ENCODE results near the gene ST3GAL6. TPM values are rescaled to one million over a fixed set of nuclear protein-coding genes. Genes with fewer than 3 reads are reported as not detected.

ST3GAL6 gene
- total RNA-seq, 1 donor from 2014 or later, result 2.9 TPM

DNA sequence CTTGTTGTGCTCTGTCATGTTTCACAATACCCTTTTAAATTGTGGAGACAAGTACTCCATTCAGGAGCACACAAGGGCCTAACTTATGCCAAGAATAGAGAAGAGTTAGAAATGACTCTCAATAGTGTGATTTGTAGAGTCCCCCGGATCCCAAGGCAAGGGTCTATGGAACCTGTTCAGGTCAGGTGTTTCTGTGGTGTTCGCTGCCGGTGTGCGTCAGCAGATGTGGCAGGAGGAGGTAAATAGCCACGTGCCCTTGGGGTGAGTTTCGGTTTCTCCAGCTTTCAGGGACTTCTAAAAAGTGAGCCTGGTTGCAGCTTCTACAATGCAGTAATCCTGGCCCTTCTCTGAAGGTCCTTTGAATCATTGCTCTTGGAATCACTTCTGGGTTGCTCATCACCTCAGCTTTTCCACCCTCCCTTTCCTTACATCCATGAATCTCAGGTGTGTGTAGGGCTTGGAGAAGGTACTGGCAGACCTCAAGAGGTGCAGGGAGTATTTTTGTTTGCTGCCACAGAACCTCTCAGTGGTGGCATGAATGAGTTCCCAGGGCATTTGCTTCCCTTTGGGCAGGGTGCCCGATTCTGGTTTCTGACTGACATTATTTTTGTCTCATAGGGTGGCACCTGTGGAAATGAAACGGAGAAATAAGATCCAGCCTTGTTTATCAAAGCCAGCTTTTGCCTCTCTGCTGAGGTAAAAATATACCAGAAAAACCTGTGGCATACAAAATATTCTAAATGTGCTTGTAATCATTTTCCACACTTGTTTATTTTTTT, 7.3 kb downstream of the ST3GAL6 start:
- H3K4me3 ChIP-seq (ENCODE audit: low read depth, low read length), result no peak overlapping the region
- TF ChIP-seq, protein P1, sequence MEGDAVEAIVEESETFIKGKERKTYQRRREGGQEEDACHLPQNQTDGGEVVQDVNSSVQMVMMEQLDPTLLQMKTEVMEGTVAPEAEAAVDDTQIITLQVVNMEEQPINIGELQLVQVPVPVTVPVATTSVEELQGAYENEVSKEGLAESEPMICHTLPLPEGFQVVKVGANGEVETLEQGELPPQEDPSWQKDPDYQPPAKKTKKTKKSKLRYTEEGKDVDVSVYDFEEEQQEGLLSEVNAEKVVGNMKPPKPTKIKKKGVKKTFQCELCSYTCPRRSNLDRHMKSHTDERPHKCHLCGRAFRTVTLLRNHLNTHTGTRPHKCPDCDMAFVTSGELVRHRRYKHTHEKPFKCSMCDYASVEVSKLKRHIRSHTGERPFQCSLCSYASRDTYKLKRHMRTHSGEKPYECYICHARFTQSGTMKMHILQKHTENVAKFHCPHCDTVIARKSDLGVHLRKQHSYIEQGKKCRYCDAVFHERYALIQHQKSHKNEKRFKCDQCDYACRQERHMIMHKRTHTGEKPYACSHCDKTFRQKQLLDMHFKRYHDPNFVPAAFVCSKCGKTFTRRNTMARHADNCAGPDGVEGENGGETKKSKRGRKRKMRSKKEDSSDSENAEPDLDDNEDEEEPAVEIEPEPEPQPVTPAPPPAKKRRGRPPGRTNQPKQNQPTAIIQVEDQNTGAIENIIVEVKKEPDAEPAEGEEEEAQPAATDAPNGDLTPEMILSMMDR (IDR thresholded peaks at IDR 0.05; ENCODE audit: insufficient read depth, low read length, severe bottlenecking), result no peak
- DNase-seq (ENCODE audit: low read depth), result no peak
- no peaks in the 10 kb centered on the region for H3K36me3 ChIP-seq (ENCODE audit: control insufficient read depth, insufficient read depth, low read length)
- H3K27me3 ChIP-seq (ENCODE audit: control insufficient read depth, insufficient read depth, low read length), result no peaks in the 10 kb centered on the region
- FAIRE-seq, result no peak

DNA sequence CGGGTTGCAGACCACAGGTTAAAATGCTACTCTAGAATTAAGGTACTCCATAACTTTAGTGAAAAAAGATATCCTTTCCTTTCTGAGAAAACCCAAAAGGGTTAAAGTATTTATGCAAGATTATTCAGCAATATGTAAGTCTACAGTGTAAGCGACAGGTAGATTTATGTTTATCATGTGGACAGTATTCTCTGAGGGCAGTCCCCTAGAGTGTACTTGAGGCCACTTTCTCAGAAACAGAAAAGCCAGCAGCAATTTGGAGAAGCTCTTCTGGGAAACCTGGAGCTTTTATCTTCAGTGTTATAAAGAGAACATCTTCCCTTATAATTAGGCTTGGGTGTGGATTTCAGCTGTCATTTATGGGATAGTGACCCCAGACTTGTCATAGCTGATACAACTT, 8.9 kb downstream of the ST3GAL6 start:
- TF ChIP-seq, protein P1 (IDR thresholded peaks at IDR 0.05; ENCODE audit: insufficient read depth, low read length, severe bottlenecking), result no peak
- H3K27me3 ChIP-seq (ENCODE audit: control insufficient read depth, insufficient read depth, low read length), result no peaks in the 10 kb centered on the region
- FAIRE-seq, result no peak
- no peak for DNase-seq (ENCODE audit: low read depth)
- H3K4me3 ChIP-seq (ENCODE audit: low read depth, low read length), result no peak overlapping the region
- no peaks in the 10 kb centered on the region for H3K36me3 ChIP-seq (ENCODE audit: control insufficient read depth, insufficient read depth, low read length)

DNA sequence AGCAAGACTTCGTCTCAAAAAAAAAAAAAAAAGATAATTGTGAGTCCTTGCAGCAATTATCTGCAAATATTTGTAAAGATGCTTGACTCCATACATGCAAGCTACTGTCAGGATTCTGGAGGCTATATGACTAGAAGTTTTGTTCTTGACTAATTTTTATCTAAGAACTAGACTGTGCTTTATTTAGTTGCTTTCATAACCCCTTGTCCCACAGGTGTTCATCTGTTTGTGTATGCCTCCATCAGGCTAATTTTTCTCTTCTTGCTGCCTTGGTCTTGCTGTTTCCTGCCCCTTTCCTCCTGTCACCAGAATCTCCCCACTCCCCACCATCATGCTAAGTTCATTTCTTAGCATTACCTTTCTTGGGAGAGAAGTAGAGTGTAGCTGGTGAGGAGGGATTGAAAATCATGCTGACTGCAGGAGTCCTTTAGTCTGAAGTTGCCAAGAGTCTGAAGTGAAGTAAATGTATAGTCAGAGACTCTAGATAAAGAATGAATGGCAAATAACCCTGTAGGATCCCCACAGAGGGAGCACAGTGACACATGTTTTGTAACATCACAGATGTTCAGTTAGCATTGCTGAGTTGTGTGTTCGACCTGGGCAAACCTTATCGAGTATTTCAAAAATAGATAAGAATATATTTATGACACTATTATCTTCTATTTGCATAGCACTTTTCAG, 12.5 kb downstream of the ST3GAL6 start:
- H3K4me3 ChIP-seq (ENCODE audit: low read depth, low read length), result no peak overlapping the region
- TF ChIP-seq, protein P1 (IDR thresholded peaks at IDR 0.05; ENCODE audit: insufficient read depth, low read length, severe bottlenecking), result no peak
- FAIRE-seq (no peak), DNase-seq (ENCODE audit: low read depth) (no peak)
- no peaks in the 10 kb centered on the region for H3K36me3 ChIP-seq (ENCODE audit: control insufficient read depth, insufficient read depth, low read length)
- no peaks in the 10 kb centered on the region for H3K27me3 ChIP-seq (ENCODE audit: control insufficient read depth, insufficient read depth, low read length)

DNA sequence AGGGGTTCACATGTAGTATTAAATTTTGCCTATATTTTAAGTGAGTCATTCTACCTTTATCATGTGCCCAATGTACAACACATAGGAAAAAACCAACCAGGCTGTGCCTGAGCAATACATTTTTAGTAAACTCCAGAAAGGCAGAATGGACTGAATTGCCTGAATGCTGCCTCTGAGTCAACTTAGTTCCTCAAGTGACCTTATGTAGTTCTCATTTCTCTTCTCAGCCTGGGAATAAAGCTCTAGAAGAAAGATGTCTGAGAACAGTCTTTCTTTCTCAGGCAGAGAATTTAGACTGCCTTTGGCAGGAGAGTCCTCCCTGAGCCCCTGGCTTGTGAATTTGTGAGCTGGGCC, 13.0 kb downstream of the ST3GAL6 start:
- DNase-seq (ENCODE audit: low read depth), result no peak
- no peaks in the 10 kb centered on the region for H3K36me3 ChIP-seq (ENCODE audit: control insufficient read depth, insufficient read depth, low read length)
- TF ChIP-seq, protein P1 (IDR thresholded peaks at IDR 0.05; ENCODE audit: insufficient read depth, low read length, severe bottlenecking), result no peak
- H3K4me3 ChIP-seq (ENCODE audit: low read depth, low read length), result no peak overlapping the region
- H3K27me3 ChIP-seq (ENCODE audit: control insufficient read depth, insufficient read depth, low read length), result no peaks in the 10 kb centered on the region
- FAIRE-seq, result no peak

DNA sequence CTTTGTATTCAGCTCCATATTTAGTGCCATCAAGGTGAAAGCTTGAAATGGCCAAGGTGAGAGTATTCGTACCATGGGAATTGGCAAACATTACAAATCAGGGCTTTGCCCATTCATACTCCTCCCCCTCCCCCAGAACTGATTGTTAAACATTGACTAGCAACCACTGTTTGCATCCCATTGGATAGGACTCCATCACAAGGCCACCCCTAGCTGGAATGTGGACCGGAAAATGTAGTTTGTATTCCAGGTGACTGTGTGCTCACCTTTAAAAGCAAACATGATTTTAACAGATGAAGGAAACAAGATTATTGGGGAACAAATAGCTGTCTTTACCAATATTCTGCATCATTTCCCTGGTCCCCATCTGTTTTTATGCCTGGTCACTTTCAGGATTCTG, 14.1 kb downstream of the ST3GAL6 start:
- no peaks in the 10 kb centered on the region for H3K36me3 ChIP-seq (ENCODE audit: control insufficient read depth, insufficient read depth, low read length)
- no peak for DNase-seq (ENCODE audit: low read depth)
- peak; percentile 80 for FAIRE-seq
- H3K27me3 ChIP-seq (ENCODE audit: control insufficient read depth, insufficient read depth, low read length), result no peaks in the 10 kb centered on the region
- TF ChIP-seq, protein P1 (IDR thresholded peaks at IDR 0.05; ENCODE audit: insufficient read depth, low read length, severe bottlenecking), result no peak
- no peak overlapping the region for H3K4me3 ChIP-seq (ENCODE audit: low read depth, low read length)
